ENCODE results near the gene RBM25.

- TF ChIP-seq, protein P1, sequence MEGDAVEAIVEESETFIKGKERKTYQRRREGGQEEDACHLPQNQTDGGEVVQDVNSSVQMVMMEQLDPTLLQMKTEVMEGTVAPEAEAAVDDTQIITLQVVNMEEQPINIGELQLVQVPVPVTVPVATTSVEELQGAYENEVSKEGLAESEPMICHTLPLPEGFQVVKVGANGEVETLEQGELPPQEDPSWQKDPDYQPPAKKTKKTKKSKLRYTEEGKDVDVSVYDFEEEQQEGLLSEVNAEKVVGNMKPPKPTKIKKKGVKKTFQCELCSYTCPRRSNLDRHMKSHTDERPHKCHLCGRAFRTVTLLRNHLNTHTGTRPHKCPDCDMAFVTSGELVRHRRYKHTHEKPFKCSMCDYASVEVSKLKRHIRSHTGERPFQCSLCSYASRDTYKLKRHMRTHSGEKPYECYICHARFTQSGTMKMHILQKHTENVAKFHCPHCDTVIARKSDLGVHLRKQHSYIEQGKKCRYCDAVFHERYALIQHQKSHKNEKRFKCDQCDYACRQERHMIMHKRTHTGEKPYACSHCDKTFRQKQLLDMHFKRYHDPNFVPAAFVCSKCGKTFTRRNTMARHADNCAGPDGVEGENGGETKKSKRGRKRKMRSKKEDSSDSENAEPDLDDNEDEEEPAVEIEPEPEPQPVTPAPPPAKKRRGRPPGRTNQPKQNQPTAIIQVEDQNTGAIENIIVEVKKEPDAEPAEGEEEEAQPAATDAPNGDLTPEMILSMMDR (IDR thresholded peaks at IDR 0.05): no peak
- no peak for TF ChIP-seq POLR2A (IDR thresholded peaks at IDR 0.05)
These were observed 57.8 kb downstream of the RBM25 start for GRCh38 chr14:73116079-73116665.
